ENCODE results near the gene TRIM43. TPM values are rescaled to one million over a fixed set of nuclear protein-coding genes. Genes with fewer than 3 reads are reported as not detected.
"Not testable (repeated sequence)": the region's sequence is repeated elsewhere in the genome, so short reads cannot be mapped to it uniquely, and the experiment has no call there.

Gene TRIM43
- not detected for total RNA-seq

GRCh38 chr2:95591701-95592100, at the start of gene TRIM43:
Gene TRIM43, plus strand, starts transcription at chr2:95592001. Its CDS starts 2,023 bp downstream, at chr2:95594024.
- POLR2A ChIA-PET, CTCF ChIA-PET: not testable (repeated sequence)

GRCh38 chr2:95551055-95551568, 40.7 kb upstream of the TRIM43 start:
- ChIA-PET POLR2A (no interaction called here), CTCF (no interaction called here)

GRCh38 chr2:95552911-95553310, 38.9 kb upstream of the TRIM43 start:
- POLR2A ChIA-PET = no interaction called here
- CTCF ChIA-PET = no interaction called here

- POLR2A ChIA-PET = no interaction called here
- CTCF ChIA-PET = no interaction called here
Measured at GRCh38 chr2:95569170-95569569, 22.6 kb upstream of the TRIM43 start.

GRCh38 chr2:95573866-95574265, 17.9 kb upstream of the TRIM43 start:
- POLR2A ChIA-PET = no interaction called here
- CTCF ChIA-PET = no interaction called here

GRCh38 chr2:95574506-95574905, 17.3 kb upstream of the TRIM43 start:
- POLR2A ChIA-PET = no interaction called here
- CTCF ChIA-PET = no interaction called here

- CTCF ChIA-PET = no interaction called here
Measured at GRCh38 chr2:95575857-95576256, 15.9 kb upstream of the TRIM43 start.

GRCh38 chr2:95578539-95578938, 13.3 kb upstream of the TRIM43 start:
- ChIA-PET CTCF (no interaction called here), POLR2A (no interaction called here)

More at GRCh38 chr2:95575857-95576256, 15.9 kb upstream of the TRIM43 start:
- POLR2A ChIA-PET = no interaction called here

- CTCF ChIA-PET, POLR2A ChIA-PET: not testable (repeated sequence)
Measured at GRCh38 chr2:95583545-95583944, 8.3 kb upstream of the TRIM43 start.

- CTCF ChIA-PET, POLR2A ChIA-PET: not testable (repeated sequence)
Measured at GRCh38 chr2:95584321-95584720, 7.5 kb upstream of the TRIM43 start.

- CTCF ChIA-PET, POLR2A ChIA-PET: not testable (repeated sequence)
Measured at GRCh38 chr2:95589777-95590536, 1.8 kb upstream of the TRIM43 start.

GRCh38 chr2:95592973-95593372, 1.2 kb downstream of the TRIM43 start:
- CTCF ChIA-PET, POLR2A ChIA-PET: not testable (repeated sequence)

GRCh38 chr2:95595012-95595411, 3.2 kb downstream of the TRIM43 start:
- CTCF ChIA-PET, POLR2A ChIA-PET: not testable (repeated sequence)

- CTCF ChIA-PET, POLR2A ChIA-PET: not testable (repeated sequence)
Measured at GRCh38 chr2:95601301-95601700, 9.5 kb downstream of the TRIM43 start.

- POLR2A ChIA-PET, CTCF ChIA-PET: not testable (repeated sequence)
Measured at GRCh38 chr2:95602146-95602545, 10.3 kb downstream of the TRIM43 start.

- POLR2A ChIA-PET, CTCF ChIA-PET: not testable (repeated sequence)
Measured at GRCh38 chr2:95608356-95608755, 16.6 kb downstream of the TRIM43 start.

- CTCF ChIA-PET, POLR2A ChIA-PET: not testable (repeated sequence)
Measured at GRCh38 chr2:95609764-95610163, 18.0 kb downstream of the TRIM43 start.

- CTCF ChIA-PET, POLR2A ChIA-PET: not testable (repeated sequence)
Measured at GRCh38 chr2:95613048-95613447, 21.2 kb downstream of the TRIM43 start.

GRCh38 chr2:95622728-95623127, 30.9 kb downstream of the TRIM43 start:
- CTCF ChIA-PET, POLR2A ChIA-PET: not testable (repeated sequence)

- POLR2A ChIA-PET, CTCF ChIA-PET: not testable (repeated sequence)
Measured at GRCh38 chr2:95630987-95631386, 39.2 kb downstream of the TRIM43 start.

GRCh38 chr2:95633626-95634259, 41.9 kb downstream of the TRIM43 start:
- POLR2A ChIA-PET, CTCF ChIA-PET: not testable (repeated sequence)
